Measurements from ENCODE around the gene PLCB4. TPM values are rescaled to one million over a fixed set of nuclear protein-coding genes. Genes with fewer than 3 reads are reported as not detected.

Gene PLCB4
- total and polyA plus RNA-seq, 7 experiments from 2014 or later = 0.05 to 0.09 TPM; not detected in 5

DNA sequence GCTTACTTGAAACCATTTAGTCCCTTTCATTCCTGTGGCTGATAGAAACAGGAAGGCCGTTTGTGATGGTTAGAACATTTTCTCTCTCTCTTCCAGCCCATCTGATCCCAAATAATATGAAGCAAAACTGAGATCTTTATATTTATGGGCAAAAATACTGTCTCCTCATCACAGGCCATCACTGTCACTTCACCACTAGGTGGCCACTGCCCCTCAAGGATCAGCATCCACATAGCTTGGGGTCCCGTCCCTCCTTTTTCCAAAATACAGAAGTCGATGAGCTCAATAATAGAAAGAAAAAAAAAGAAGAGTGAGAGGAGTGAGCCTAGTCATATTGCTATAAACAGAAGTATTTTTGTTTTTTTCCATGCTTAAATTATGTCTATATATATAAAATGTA lies 399.1 kb downstream of the PLCB4 start:
- H3K36me3 Mint-ChIP-seq = no peaks in the 10 kb centered on the region
- peaks cover 0 to 24% (median 5%) of the 10 kb centered on the region in 11 donors for H3K9me3 Mint-ChIP-seq
- Histone ChIP-seq H3K4me3 (ENCODE audit: low read length) (no peak overlapping the region), H3K27ac (ENCODE audit: low read depth, low read length) (no peak overlapping the region), H3K36me3 (ENCODE audit: control insufficient read depth in 2 of 3, insufficient read depth in 3 of 3, low read length in 3 of 3) (no peaks in the 10 kb centered on the region), H3K27me3 (ENCODE audit: control insufficient read depth in 2 of 2, insufficient read depth in 2 of 2, low read length in 2 of 2) (no peaks in the 10 kb centered on the region), H3K4me1 (ENCODE audit: control insufficient read depth in 2 of 2, insufficient read depth in 2 of 2, low read length in 2 of 2) (no peaks in the 10 kb centered on the region), H3K9me3 (ENCODE audit: control insufficient read depth in 2 of 3, low read length in 3 of 3) (no peaks in the 10 kb centered on the region)
- no peaks in the 10 kb centered on the region for H3K27me3 Mint-ChIP-seq
- intact Hi-C loops (cut with micrococcal nuclease) = no loop called here
- CTCF ChIA-PET = no interaction called here
- no peaks in the 10 kb centered on the region for H3K4me1 Mint-ChIP-seq
- ATAC-seq = no peak
- H3K4me3 Mint-ChIP-seq = no peak overlapping the region
- DNase-seq = no peak
- H3K27ac Mint-ChIP-seq = no peak overlapping the region
- POLR2A ChIA-PET = no interaction called here

DNA sequence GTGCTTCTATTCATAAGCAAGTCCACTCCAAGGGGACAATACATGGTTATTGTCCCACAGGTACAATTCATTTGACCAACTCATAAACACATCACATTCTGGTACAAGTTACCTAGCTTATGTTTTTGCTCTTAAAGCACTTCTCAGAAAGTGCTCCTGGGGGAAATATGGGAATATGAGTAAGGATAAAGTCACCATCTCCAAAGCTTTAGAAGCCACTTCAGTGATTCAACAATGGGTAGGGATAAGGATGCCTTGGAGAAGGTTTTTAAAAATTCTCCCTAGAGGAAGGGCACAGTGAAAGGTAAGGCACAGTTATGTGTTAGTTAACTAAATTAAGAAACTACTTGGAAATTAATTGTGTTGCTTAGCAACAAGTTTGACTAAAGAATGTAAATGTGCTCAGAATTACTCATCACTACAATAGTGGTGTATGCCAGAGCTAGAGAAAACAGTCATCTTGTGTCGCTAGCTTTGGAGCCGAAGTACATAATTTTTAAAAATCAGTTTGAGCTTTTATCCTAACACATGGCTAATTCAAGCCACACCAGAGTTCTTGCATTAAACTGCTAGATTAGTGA lies 406.0 kb downstream of the PLCB4 start:
- Mint-ChIP-seq H3K9me3 (peaks cover 0 to 6% (median 0%) of the 10 kb centered on the region in 11 donors), H3K4me1 (no peaks in the 10 kb centered on the region), H3K36me3 (no peaks in the 10 kb centered on the region), H3K27me3 (no peaks in the 10 kb centered on the region), H3K4me3 (no peak overlapping the region), H3K27ac (no peak overlapping the region)
- DNase-seq = no peak
- intact Hi-C loops (cut with micrococcal nuclease) = no loop called here
- Histone ChIP-seq H3K4me3 (ENCODE audit: low read length) (no peak overlapping the region), H3K27ac (ENCODE audit: low read depth, low read length) (no peak overlapping the region), H3K9me3 (ENCODE audit: control insufficient read depth in 2 of 3, low read length in 3 of 3) (no peaks in the 10 kb centered on the region), H3K27me3 (ENCODE audit: control insufficient read depth in 2 of 2, insufficient read depth in 2 of 2, low read length in 2 of 2) (no peaks in the 10 kb centered on the region), H3K4me1 (ENCODE audit: control insufficient read depth in 2 of 2, insufficient read depth in 2 of 2, low read length in 2 of 2) (no peaks in the 10 kb centered on the region), H3K36me3 (ENCODE audit: control insufficient read depth in 2 of 3, insufficient read depth in 3 of 3, low read length in 3 of 3) (no peaks in the 10 kb centered on the region)
- ATAC-seq = no peak
- ChIA-PET CTCF (interaction anchor here (0.6 kb wide), 1 partner anchor 10 kb away, joined by 3 read pairs; no protein-coding TSS in a partner anchor), POLR2A (no interaction called here)

DNA sequence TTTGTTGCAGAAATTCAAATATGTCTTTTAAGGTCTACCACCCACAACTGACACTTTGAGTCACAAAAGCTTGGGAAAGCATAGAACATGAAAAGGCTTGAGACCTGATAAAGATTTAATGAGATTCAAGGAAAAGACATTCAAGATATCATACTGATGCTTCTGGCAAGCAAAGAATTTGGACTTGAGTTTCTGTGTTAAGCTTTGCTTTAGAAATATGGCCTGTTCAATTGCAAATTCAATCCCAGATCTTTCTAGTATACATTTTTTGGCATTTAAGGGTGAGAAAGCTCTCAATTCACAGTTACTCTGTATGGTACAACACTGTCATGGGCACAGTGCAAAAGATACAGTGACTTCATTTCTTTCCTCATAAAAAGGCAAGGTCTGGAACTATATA lies 406.6 kb downstream of the PLCB4 start:
- intact Hi-C loops (cut with micrococcal nuclease) = no loop called here
- no peaks in the 10 kb centered on the region for H3K27me3 ChIP-seq (ENCODE audit: control insufficient read depth in 2 of 2, insufficient read depth in 2 of 2, low read length in 2 of 2)
- Mint-ChIP-seq H3K4me1 (no peaks in the 10 kb centered on the region), H3K9me3 (peaks cover 0 to 6% (median 0%) of the 10 kb centered on the region in 11 donors), H3K27ac (no peak overlapping the region), H3K27me3 (no peaks in the 10 kb centered on the region), H3K4me3 (no peak overlapping the region), H3K36me3 (no peaks in the 10 kb centered on the region)
- H3K9me3 ChIP-seq (ENCODE audit: control insufficient read depth in 2 of 3, low read length in 3 of 3) = no peaks in the 10 kb centered on the region
- no peak overlapping the region for H3K4me3 ChIP-seq (ENCODE audit: low read length)
- DNase-seq (no peak), ATAC-seq (no peak)
- no peaks in the 10 kb centered on the region for H3K36me3 ChIP-seq (ENCODE audit: control insufficient read depth in 2 of 3, insufficient read depth in 3 of 3, low read length in 3 of 3)
- H3K27ac ChIP-seq (ENCODE audit: low read depth, low read length) = no peak overlapping the region
- CTCF ChIA-PET = interaction anchor here (0.6 kb wide), 1 partner anchor 10 kb away, joined by 3 read pairs; no protein-coding TSS in a partner anchor
- H3K4me1 ChIP-seq (ENCODE audit: control insufficient read depth in 2 of 2, insufficient read depth in 2 of 2, low read length in 2 of 2) = no peaks in the 10 kb centered on the region
- POLR2A ChIA-PET = no interaction called here

DNA sequence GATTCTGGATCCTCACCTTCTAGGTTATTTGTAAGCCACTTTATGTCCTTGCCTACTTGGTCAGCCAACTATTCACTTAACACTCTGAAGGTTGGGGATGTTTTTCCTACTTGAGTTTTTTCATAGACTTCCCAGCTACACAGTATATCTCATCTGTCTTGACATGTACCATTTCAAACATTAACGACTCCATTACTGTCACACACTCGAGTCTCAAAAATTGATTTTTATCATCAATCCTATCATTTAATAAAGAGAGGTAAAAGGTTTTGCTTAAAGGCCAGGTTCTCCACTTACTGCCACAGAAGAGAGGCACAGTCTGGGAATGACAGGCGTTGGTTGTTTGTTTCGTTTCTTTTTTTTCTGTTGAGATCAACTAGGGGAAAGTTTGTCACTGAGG lies 407.3 kb downstream of the PLCB4 start:
- ATAC-seq (no peak), DNase-seq (no peak)
- no peaks in the 10 kb centered on the region for H3K27me3 Mint-ChIP-seq
- H3K9me3 Mint-ChIP-seq = peaks cover 0 to 6% (median 2%) of the 10 kb centered on the region in 11 donors
- H3K4me3 ChIP-seq (ENCODE audit: low read length) = no peak overlapping the region
- H3K36me3 Mint-ChIP-seq = no peaks in the 10 kb centered on the region
- H3K9me3 ChIP-seq (ENCODE audit: control insufficient read depth in 2 of 3, low read length in 3 of 3) = no peaks in the 10 kb centered on the region
- H3K4me1 ChIP-seq (ENCODE audit: control insufficient read depth in 2 of 2, insufficient read depth in 2 of 2, low read length in 2 of 2) = no peaks in the 10 kb centered on the region
- no peak overlapping the region for H3K27ac ChIP-seq (ENCODE audit: low read depth, low read length)
- POLR2A ChIA-PET = no interaction called here
- no peaks in the 10 kb centered on the region for H3K27me3 ChIP-seq (ENCODE audit: control insufficient read depth in 2 of 2, insufficient read depth in 2 of 2, low read length in 2 of 2)
- CTCF ChIA-PET = no interaction called here
- intact Hi-C loops (cut with micrococcal nuclease) = no loop called here
- H3K36me3 ChIP-seq (ENCODE audit: control insufficient read depth in 2 of 3, insufficient read depth in 3 of 3, low read length in 3 of 3) = no peaks in the 10 kb centered on the region
- H3K27ac Mint-ChIP-seq = no peak overlapping the region
- H3K4me3 Mint-ChIP-seq = no peak overlapping the region
- H3K4me1 Mint-ChIP-seq = no peaks in the 10 kb centered on the region

DNA sequence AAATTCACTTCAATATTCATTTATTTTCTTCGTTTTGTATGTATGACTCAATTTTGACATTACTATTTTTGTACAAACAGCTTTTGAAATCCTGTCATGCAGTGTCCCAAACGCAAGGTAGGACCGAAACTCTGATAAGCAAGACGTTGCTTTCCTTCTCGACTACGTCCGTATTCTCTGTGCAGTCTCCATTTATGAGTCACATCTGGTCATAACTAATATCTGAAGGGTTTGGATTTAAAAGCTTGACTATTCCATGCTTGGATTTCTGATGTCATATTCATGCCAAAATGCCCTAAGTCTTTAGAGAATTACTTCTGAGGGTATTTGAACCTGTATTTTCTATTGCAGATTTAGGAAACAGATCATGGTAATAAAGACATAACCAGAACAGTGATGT lies 407.8 kb downstream of the PLCB4 start:
- Mint-ChIP-seq H3K27ac (no peak overlapping the region), H3K36me3 (no peaks in the 10 kb centered on the region), H3K4me1 (no peaks in the 10 kb centered on the region), H3K4me3 (no peak overlapping the region), H3K9me3 (peaks cover 0 to 6% (median 0%) of the 10 kb centered on the region in 11 donors), H3K27me3 (no peaks in the 10 kb centered on the region)
- Histone ChIP-seq H3K36me3 (ENCODE audit: control insufficient read depth in 2 of 3, insufficient read depth in 3 of 3, low read length in 3 of 3) (no peaks in the 10 kb centered on the region), H3K27ac (ENCODE audit: low read depth, low read length) (no peak overlapping the region), H3K4me1 (ENCODE audit: control insufficient read depth in 2 of 2, insufficient read depth in 2 of 2, low read length in 2 of 2) (no peaks in the 10 kb centered on the region), H3K27me3 (ENCODE audit: control insufficient read depth in 2 of 2, insufficient read depth in 2 of 2, low read length in 2 of 2) (no peaks in the 10 kb centered on the region), H3K4me3 (ENCODE audit: low read length) (no peak overlapping the region), H3K9me3 (ENCODE audit: control insufficient read depth in 2 of 3, low read length in 3 of 3) (no peaks in the 10 kb centered on the region)
- no peak for ATAC-seq
- CTCF ChIA-PET = no interaction called here
- DNase-seq = no peak
- intact Hi-C loops (cut with micrococcal nuclease) = no loop called here
- POLR2A ChIA-PET = no interaction called here

DNA sequence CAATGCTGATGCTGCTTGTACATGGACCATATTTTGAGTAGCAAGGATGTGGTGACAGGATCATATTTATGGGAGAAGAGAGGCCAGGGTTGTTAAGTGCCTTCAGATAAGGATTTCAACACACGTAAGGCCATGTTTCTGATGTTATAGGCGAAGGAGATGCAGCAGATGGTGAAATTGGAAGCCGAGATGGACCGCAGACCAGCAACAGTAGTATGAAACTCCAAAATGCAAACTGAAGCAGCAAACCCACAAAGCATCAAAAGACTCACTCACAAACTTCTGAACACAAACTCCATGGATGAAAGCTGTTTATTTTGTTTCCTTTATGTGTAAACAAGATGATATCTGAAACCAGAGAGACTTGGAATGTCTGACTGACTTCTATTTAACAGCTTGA lies 409.9 kb downstream of the PLCB4 start:
- intact Hi-C loops (cut with micrococcal nuclease) = no loop called here
- Histone ChIP-seq H3K27ac (ENCODE audit: low read depth, low read length) (no peak overlapping the region), H3K4me3 (ENCODE audit: low read length) (no peak overlapping the region), H3K9me3 (ENCODE audit: control insufficient read depth in 2 of 3, low read length in 3 of 3) (no peaks in the 10 kb centered on the region), H3K36me3 (ENCODE audit: control insufficient read depth in 2 of 3, insufficient read depth in 3 of 3, low read length in 3 of 3) (no peaks in the 10 kb centered on the region), H3K27me3 (ENCODE audit: control insufficient read depth in 2 of 2, insufficient read depth in 2 of 2, low read length in 2 of 2) (no peaks in the 10 kb centered on the region), H3K4me1 (ENCODE audit: control insufficient read depth in 2 of 2, insufficient read depth in 2 of 2, low read length in 2 of 2) (no peaks in the 10 kb centered on the region)
- no peaks in the 10 kb centered on the region for H3K27me3 Mint-ChIP-seq
- no peaks in the 10 kb centered on the region for H3K36me3 Mint-ChIP-seq
- no peak overlapping the region for H3K27ac Mint-ChIP-seq
- ChIA-PET POLR2A (no interaction called here), CTCF (no interaction called here)
- H3K4me3 Mint-ChIP-seq = no peak overlapping the region
- no peak for ATAC-seq
- peaks cover 0 to 8% (median 0%) of the 10 kb centered on the region in 11 donors for H3K9me3 Mint-ChIP-seq
- no peaks in the 10 kb centered on the region for H3K4me1 Mint-ChIP-seq
- DNase-seq = no peak

DNA sequence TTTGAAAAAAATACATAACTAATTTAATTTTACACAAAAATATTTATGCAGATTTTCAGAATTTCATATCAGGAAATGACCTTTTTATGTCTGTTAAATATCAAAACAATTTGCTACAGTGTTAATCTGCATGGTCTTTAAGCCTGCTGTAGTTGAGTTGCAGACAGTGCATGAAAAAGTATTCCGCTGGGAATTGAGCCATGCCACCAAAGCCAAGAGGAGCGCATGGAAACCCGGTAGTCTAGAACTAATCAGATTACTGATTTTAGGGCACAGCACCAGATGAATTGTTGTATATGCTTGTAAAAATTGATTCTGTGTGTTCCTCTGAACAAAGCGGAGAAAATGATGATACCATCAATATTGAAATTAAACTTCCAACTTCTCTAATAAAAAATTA lies 411.2 kb downstream of the PLCB4 start:
- Mint-ChIP-seq H3K27ac (no peak overlapping the region), H3K4me3 (no peak overlapping the region), H3K4me1 (no peaks in the 10 kb centered on the region), H3K36me3 (no peaks in the 10 kb centered on the region), H3K27me3 (no peaks in the 10 kb centered on the region), H3K9me3 (peaks cover 0 to 8% (median 0%) of the 10 kb centered on the region in 11 donors)
- ChIA-PET POLR2A (no interaction called here), CTCF (no interaction called here)
- ATAC-seq (no peak), DNase-seq (no peak)
- H3K27ac ChIP-seq (ENCODE audit: low read depth, low read length) = no peak overlapping the region
- H3K9me3 ChIP-seq (ENCODE audit: control insufficient read depth in 2 of 3, low read length in 3 of 3) = no peaks in the 10 kb centered on the region
- intact Hi-C loops (cut with micrococcal nuclease) = no loop called here
- H3K4me1 ChIP-seq (ENCODE audit: control insufficient read depth in 2 of 2, insufficient read depth in 2 of 2, low read length in 2 of 2) = no peaks in the 10 kb centered on the region
- H3K4me3 ChIP-seq (ENCODE audit: low read length) = no peak overlapping the region
- no peaks in the 10 kb centered on the region for H3K27me3 ChIP-seq (ENCODE audit: control insufficient read depth in 2 of 2, insufficient read depth in 2 of 2, low read length in 2 of 2)
- H3K36me3 ChIP-seq (ENCODE audit: control insufficient read depth in 2 of 3, insufficient read depth in 3 of 3, low read length in 3 of 3) = no peaks in the 10 kb centered on the region

Measured in naive thymus-derived CD4-positive, alpha-beta T cell (primary cell).